Gastrocnemius medialis (tissue), 4 donors: Measurements from ENCODE around the gene AJAP1.

Experiments used
- CTCF ChIP-seq, 5 experiments: fragments of 450-650 bp in 3 of 5; fragments of 200-600 bp in 2 of 5; sonication (generic) in 2 of 5; IDR thresholded peaks in 4 of 5; conservative IDR thresholded peaks in 1 of 5; 1 replicate in 4 of 5; 2 replicates in 1 of 5; pipeline ENCODE4 v1.5.1; 2016 to 2019; ENCODE audit warnings: antibody characterized with exemption in 5 of 5, mild to moderate bottlenecking in 3 of 5, moderate library complexity in 3 of 5
- POLR2A ChIP-seq, 2 donors: fragments of 450-650 bp; IDR thresholded peaks; one replicate each; pipeline ENCODE4 v1.6.1; 2017; ENCODE audit warnings: antibody characterized with exemption in 2 of 2, mild to moderate bottlenecking in 2 of 2, moderate library complexity in 2 of 2

DNA sequence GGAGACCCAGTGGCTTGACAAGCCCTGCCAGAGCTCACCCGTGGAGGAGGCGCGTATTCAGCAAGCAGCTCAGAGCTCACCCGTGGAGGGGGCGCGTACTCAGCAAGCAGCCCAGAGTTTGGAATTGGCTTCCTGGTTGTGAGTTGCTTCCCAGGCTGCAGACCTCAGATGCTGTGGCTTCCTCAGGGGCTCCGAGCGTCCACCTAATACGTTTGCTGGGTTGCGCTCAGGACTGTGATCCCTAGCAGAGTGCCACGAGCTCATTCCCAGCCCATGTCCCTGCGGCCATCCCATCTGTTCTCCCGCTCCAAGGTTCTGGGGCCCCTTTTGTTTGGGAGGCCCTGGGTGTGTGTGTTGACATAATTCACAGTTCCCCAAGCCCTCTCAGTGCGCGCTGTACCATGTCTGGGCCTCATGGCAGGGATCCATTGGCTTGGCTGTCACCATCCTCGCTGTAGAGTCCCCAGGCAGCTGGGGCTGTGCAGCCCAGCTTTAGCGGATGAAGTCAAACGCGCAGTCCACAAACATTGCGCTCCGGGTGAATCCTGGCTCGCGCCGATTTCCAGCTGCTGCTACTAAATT lies 3.6 kb downstream of the AJAP1 start:
- no peak for TF ChIP-seq CTCF (IDR thresholded peaks at IDR 0.05 in 4 of 5, conservative IDR thresholded peaks at IDR 0.05 in 1 of 5)
- TF ChIP-seq POLR2A (IDR thresholded peaks at IDR 0.05): no peak
